ENCODE measurements around the gene TBL3.

The TBL3 gene

GRCh38 chr16:1968146-1968953 is 3.5 kb upstream of the TBL3 start:
- TF ChIP-seq CTCF (IDR thresholded peaks at IDR 0.05; ENCODE audit: extremely low read depth, insufficient read depth, missing control alignments): no peak
- in situ Hi-C loops (cut with MboI; ENCODE audit: low pct_unique_long_range_greater_than_20kb, low sequenced_read_pairs, unreplicated experiment): no loop called here
- no peak for DNase-seq (ENCODE audit: low spot score)

GRCh38 chr16:1972490-1972877 is 631 bp downstream of the TBL3 start:
- no peak for DNase-seq (ENCODE audit: low spot score)
- in situ Hi-C loops (cut with MboI; ENCODE audit: low pct_unique_long_range_greater_than_20kb, low sequenced_read_pairs, unreplicated experiment): no loop called here
- no peak for TF ChIP-seq CTCF (IDR thresholded peaks at IDR 0.05; ENCODE audit: extremely low read depth, insufficient read depth, missing control alignments)

GRCh38 chr16:1973461-1974156 is 1.8 kb downstream of the TBL3 start:
- no peak for DNase-seq (ENCODE audit: low spot score)
- in situ Hi-C loops (cut with MboI; ENCODE audit: low pct_unique_long_range_greater_than_20kb, low sequenced_read_pairs, unreplicated experiment): no loop called here
- TF ChIP-seq CTCF (IDR thresholded peaks at IDR 0.05; ENCODE audit: extremely low read depth, insufficient read depth, missing control alignments): no peak

- in situ Hi-C loops (cut with MboI; ENCODE audit: low pct_unique_long_range_greater_than_20kb, low sequenced_read_pairs, unreplicated experiment): no loop called here
- TF ChIP-seq CTCF (IDR thresholded peaks at IDR 0.05; ENCODE audit: extremely low read depth, insufficient read depth, missing control alignments): no peak
- DNase-seq (ENCODE audit: low spot score): no peak
These were observed 2.6 kb downstream of the TBL3 start for GRCh38 chr16:1974157-1975070.

GRCh38 chr16:1975432-1976215 is 3.8 kb downstream of the TBL3 start:
- in situ Hi-C loops (cut with MboI; ENCODE audit: low pct_unique_long_range_greater_than_20kb, low sequenced_read_pairs, unreplicated experiment): no loop called here
- DNase-seq (ENCODE audit: low spot score): no peak
- no peak for TF ChIP-seq CTCF (IDR thresholded peaks at IDR 0.05; ENCODE audit: extremely low read depth, insufficient read depth, missing control alignments)

- in situ Hi-C loops (cut with MboI; ENCODE audit: low pct_unique_long_range_greater_than_20kb, low sequenced_read_pairs, unreplicated experiment): no loop called here
- no peak for DNase-seq (ENCODE audit: low spot score)
- no peak for TF ChIP-seq CTCF (IDR thresholded peaks at IDR 0.05; ENCODE audit: extremely low read depth, insufficient read depth, missing control alignments)
These were observed 4.3 kb downstream of the TBL3 start for GRCh38 chr16:1976216-1976520.
